DND-41 (cell line): ENCODE measurements around the gene CST6.

ENCODE experiments used
- CTCF ChIP-seq: IDR thresholded peaks from 2 replicates; pipeline ENCODE4 v1.5.1; 2012; ENCODE audit warnings: borderline replicate concordance, low read length, moderate library complexity, mild to moderate bottlenecking; ENCODE audit not compliant: poor library complexity, severe bottlenecking; ENCODE audit errors: extremely low read depth
- EZH2 ChIP-seq: IDR thresholded peaks from 3 replicates; pipeline ENCODE4 v1.6.1; 2012; ENCODE audit warnings: borderline replicate concordance, low read depth, mild to moderate bottlenecking, moderate library complexity, low read length, inconsistent platforms; ENCODE audit not compliant: severe bottlenecking

GRCh38 chr11:65973439-65974110 is 38.2 kb upstream of the CST6 start:
- TF ChIP-seq CTCF (no peak), EZH2 (no peak)
